NCI-H2107 treated with DMSO at 0.1 percent for 48 hours (cell line): ENCODE measurements around the gene SUMF1.

Experiments
- DNase-seq: peaks from one replicate; lab custom pipeline; 2025; ENCODE audit not compliant: unreplicated experiment; lab: John Stamatoyannopoulos, UW

Gene SUMF1

DNA sequence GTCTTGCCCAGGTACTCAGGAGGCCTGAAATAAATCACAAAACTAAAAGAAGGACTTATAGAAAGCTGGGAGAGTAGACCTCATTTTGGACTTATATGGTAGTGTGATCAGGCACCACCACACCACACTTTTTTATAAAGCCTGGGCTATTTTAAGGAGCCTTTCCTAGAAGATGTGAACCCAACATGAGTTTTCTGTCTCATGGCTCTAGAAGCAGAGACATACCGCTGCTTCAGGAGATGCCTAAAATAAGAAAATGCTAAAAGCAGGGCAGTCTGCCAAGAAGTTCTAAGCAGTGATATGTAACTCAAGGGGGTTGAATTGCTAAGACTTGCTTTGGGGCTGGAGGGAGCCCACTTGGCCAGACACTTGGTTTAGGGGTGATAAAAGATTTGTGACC is 49.6 kb downstream of the SUMF1 start:
- DNase-seq: no peak

DNA sequence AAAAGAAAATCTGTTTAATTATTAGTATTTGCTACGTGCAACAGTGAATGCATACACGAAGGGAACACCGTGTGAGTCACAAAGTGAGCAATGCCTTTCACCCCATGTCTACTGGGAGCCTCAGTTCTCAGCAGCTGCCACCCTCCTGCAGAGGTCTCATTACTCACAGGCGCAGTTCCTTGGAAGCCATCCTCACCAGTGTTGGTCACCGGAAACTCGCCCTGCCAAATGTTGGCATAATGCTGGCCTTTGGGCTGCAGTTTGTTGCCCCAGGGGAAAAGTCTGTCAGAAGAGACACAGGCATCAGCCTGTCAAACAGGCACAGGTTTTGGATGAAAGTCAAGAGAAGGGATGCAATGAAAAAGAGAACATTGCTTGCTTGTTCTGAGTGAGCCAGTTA is 50.1 kb downstream of the SUMF1 start:
- no peak for DNase-seq

DNA sequence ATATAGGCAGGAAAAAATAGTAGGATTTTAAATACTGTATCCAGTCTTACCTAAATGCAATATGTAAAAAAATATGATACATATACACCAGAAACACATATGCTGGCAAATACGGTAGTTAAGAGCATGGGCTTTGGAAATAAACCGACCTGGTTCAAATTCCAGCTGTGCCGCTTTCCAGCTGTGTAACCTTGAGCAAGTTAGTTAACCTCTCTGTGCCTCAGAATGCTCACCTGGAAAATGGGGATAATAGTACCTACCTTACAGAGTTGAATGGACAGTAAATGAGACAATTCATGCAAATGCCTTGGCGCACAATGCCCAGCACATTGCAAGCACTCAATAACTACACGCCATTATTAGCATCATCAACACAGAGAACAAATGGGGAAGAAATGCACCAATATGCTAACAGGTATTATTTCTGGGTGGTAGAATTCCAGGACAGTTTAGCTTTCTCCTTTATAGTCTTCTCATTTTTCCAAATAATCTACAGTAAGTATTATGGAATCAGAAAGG is 50.6 kb downstream of the SUMF1 start:
- no peak for DNase-seq

DNA sequence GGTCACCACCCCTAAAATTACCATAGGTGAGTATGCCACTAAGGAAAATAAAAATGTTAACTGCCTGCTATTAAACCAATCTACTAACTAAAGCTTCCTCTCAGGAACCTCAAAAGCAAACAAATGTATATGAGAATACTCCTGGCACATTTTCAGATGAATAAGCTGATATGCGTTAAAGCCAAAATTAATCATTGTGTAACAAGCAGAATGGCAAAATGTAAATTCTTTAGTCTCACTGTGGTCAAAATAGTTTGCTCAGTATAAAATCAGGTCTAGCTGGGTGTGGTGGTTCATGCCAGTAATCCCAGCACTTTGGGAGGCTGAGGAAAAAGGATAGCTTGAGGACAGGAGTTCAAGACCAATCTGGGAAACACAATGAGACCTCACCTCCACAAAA is 53.6 kb downstream of the SUMF1 start:
- no peak for DNase-seq

DNA sequence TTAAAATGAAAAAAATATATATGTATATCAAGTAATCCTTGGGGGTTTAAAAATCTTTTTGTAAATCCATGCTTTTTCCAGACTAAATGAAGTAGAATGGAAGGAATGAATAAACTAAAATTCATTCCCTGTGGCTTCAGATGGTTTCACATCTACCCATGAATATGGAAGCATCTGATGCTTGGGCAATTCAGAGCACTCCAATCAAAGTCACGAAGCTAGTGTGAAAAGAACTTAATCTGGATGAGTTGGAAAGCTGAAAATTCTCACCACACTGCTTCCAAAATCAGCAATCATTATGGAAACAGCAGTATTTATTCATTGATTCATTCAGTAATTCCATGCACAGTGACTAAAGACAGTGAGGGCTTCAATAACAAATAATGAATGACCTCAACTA is 55.2 kb downstream of the SUMF1 start:
- no peak for DNase-seq

DNA sequence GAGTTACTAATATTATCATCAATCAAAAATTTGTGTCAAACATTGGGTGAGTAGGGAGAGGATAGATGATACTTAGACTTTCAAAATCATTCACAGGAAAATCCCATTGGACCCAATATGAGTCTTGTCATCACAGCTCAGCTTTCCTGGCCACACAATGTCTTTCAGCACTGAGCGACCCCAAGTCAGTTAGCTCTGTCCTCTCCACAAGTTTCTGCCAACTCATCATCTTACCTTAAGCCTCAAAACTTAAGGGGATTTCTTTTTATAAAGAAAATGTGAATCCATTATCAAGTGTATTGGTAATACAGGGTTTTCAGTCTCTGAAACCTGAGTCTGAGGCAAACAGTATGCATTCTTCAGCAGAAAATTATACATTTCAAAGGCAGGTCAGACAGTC is 55.8 kb downstream of the SUMF1 start:
- DNase-seq: no peak

DNA sequence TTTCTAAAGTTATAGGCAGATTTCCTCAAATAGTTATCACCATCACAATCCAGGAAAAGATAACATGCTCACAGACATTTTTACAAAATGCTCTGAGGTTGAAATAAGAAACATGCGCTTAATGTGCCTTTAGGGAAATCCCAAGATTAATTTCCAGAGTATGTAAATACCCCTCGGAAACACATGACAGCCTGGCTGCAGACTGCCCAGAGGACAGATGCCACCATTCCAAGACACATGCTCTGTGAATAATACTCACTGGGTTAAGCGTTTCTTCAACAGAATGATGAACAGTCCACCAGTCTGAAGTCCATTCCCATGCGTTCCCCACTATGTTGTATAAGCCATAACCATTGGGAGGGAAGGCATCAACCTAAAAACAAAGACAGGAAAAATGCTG is 56.5 kb downstream of the SUMF1 start:
- no peak for DNase-seq

DNA sequence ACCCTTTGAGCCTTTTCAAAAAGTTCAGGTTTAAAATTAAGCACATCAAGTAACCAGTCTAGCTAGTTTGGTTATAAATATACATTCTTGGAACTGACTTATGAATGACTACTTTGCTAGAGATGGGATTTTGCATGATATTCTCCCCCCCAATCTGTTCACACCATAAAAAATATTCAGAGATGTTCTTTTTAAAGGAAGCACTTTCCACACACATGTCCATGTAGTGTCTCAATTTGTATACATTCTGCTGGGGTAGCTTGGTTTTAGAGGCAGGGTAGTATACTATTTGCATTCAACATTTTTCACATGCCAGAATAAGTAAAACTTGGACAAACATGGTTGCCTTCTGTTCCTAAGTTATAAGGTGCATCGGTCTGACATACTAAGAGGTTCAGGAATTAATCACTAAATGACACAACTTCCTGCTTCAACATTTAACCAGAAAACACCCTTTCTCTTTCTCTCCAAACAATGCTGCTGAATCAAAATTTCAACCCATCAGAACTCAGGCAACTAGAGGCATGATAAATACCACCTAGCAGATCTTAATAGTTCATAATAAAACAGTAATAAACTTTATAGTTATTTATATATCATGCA is 57.0 kb downstream of the SUMF1 start:
- DNase-seq: no peak

DNA sequence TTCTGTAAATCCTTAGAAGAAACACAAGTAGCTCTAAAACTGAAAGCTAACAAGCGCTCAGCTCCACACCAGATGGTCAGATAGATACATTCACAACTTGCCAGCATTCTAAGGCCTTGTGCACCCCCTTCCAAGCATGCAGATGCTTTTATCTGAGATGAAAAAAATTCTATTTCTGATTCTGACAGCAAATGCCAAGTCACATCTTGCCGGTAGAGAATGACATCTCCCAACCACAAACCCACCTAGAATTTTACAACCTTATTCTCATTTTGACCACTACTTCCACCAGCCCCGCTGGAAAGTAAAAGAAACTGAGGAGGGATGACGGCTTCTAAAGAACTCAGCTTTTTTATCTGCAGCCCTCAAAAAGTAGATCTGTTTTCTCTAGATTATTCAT is 57.7 kb downstream of the SUMF1 start:
- DNase-seq: no peak

DNA sequence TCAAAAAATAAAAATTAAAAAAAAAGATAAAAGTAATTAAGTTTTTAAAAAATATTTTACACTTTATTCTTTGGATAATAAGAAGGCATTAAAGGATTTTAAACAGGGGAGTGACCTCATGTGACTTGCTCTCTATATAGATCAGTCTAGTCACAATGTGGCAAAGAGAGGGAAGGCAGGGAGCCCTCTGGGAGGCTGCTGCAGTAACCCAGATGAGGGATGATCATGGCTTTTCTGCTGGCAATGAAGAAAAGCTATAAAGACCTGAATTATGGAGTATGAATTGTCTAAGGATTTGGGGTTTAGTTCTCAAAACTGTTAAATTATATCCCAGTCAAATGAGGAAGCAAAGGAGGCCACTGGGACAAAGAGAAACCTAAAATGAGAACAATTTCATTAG is 58.1 kb downstream of the SUMF1 start:
- no peak for DNase-seq

DNA sequence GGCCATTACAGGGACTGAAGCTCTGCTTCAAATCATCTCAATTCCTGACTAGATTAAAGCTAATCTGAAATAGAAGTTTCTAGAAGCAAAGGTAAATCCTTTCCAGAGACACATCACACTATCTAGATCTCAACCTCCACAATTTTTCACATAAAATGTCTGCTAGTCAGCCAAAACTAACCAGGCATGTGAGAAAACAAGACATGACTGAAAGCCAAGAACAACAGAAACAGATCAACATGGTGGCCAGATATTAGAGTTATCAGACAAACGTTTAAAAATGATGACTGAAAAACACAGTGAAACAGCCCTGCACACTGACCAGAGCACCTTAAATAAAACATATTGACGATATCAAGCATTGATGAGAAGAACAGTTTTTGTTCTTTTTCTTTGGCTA is 59.1 kb downstream of the SUMF1 start:
- DNase-seq: no peak

DNA sequence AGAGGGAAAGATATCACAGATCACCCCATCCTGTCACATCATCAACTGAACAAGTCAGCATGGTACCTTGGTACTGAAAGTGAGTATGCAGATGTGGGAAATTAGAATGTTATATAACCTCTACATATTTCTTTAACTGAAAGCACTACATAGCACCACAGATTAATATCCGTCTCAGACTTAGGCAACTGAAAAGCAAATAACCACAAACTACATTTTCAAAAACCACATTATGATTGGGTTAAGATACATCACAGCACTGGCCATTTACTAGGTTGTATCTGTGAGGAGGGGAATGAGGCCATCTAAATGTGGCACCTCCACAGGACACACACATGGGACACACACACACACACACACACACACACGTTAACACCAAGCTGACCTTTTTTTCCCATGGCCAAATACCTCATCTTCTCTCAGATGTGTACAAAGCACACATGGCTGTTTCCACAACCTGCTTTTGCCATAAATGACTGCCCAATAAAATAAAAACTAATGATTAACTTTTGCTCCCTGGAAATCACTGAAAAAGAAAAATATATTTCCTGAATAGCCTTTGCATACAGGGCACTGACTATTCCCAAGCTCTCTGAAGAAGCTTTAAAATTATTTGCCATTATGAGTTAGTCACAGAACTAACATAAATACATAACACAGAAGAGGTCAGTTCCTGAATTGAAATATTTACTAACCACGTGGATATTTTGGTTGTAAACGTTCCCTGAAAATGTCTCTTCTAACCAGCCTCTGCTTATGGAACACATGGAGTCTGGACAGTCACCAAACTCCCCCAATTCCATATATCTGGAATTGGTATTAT is 60.1 kb downstream of the SUMF1 start:
- no peak for DNase-seq

DNA sequence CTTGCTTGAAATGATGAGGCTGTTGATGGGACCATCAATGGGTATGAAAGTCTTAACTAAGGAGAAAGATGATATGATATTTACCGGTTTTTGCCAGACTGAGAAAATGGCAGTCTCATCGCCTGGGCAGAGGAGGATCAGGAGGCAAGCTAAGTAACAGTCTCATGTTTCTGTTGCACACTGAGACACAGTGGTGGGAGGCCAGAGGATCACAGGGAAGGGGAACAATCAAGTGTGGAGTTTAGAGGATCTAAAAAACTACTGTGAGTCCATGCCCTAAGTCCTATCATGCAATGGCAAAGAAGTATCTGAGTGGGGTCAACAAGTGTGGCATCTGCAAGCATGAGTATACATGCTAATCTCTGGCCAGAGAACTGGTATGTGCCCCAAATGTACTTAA is 62.2 kb downstream of the SUMF1 start:
- DNase-seq: no peak

DNA sequence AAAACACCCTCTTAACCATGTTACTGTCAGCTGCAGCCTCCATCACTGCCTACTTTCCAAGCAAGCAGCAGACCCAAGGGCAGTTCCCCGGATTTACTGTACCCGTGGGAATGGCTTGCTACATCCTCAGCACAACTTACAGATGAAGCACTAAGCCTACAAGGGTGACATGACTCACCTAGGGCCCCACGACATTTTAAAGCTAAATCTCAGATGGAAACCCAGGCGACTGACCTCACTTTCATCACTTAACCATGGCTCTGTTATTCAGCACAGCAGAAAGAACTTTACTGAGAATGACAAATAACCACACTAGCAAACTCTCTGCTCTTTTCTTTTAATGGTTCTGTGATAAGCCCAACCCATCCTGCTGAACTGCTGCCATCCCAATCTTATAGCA is 65.6 kb downstream of the SUMF1 start:
- DNase-seq: no peak

DNA sequence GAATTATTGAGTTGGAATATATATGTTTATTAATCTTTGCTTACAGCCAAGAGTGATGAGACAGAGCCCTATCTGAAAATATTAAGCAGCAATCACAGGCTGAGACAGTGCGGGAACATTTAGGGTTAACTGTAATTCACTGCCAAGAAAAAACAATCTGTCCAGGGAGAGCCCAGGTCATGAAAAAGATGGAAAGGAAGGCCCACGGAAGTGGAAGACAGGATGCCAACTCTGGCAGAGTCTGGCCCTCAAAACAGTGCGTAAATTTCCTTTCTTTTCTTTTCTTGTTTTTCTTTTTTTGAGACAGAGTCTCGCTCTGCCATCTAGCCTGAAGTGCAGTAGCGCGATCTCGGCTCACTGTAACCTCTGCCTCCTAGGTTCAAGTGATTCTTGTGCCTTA is 67.6 kb downstream of the SUMF1 start:
- DNase-seq: no peak

DNA sequence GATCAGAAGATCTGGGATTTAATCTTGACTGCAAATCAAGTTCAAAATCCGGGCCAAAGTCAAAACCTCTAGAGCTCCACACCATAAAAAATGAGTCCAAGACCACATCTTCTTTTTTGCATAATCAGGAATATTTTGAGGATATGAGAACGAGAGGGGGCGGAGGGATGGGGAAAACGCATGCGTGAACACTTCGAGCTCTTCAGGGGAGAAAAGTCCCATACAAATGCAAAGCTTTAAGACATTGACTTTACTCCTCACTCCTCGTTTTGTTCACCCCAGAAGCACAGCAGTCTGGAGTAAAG is 68.2 kb downstream of the SUMF1 start:
- no peak for DNase-seq

DNA sequence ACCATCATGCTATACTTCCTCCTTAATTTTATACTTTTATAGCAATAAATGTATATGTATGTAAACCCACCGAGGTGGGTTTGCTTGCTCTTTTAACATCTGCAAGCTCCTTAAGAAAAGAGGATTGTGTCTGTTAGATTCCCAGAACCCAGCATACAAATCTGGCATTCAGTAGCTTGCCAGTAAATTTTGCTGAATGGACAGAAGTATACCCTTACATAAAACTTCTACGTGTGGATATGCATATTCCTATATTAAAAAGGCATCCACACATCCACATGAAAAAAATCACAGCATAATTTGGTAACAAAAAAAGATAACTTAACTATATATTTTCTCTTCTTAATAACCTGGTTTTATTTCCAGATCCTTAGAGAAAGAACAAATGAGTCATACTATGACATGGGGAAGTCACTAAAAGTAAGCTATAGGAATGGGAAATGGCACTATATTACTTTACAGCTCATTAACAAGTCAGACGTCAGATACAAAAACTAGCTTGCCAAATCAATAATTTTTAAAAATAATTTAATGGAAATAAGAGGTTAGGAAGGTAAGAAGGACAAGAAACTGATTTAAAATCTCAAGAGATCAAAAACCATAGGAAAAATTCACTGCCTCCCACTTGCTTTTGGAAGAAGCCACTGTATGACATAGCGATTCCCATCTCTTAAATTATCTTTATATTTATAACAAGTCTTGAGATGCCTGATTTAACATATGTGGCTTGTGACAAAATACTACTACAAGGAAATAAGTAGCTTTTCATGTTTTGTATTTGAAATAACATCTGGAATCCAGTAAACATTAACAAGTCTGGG is 68.7 kb downstream of the SUMF1 start:
- DNase-seq: no peak

DNA sequence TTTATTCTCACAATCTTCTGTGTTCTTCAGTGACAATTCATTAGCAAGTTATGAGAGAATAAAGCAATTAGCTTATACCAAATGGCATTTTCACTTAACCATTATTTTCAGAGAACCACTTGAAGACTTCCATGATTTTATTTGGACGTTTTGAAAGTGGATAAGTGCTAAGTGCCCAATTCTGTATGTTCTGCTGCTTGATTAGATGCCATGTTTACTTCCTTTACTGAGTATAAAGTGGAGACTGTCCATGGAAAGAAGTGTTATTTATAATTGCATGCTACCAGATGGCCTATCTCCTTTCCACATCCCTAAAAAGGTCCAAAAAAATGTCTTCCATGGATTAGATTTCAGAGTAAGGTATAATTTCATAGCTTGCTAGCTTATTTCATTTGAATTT is 69.6 kb downstream of the SUMF1 start:
- no peak for DNase-seq

DNA sequence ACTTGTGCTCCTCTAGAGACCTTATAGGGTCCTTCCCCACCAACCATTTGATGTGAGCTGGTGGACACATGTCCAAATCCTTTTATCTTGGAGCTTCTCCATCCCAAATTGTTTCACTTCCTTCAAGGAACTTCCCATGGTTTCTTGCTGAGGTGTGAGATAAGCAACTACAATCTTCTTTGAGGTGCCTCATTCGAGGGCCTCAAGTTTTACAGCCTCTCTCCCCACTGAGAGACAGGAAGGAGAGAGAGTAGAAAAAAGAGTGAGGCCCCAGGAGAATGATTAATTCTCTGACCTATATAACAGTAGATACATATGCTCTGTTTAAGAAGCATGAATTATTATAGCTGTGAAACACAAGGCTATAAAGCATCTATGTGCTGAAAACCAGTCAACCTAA is 70.5 kb downstream of the SUMF1 start:
- DNase-seq: no peak

DNA sequence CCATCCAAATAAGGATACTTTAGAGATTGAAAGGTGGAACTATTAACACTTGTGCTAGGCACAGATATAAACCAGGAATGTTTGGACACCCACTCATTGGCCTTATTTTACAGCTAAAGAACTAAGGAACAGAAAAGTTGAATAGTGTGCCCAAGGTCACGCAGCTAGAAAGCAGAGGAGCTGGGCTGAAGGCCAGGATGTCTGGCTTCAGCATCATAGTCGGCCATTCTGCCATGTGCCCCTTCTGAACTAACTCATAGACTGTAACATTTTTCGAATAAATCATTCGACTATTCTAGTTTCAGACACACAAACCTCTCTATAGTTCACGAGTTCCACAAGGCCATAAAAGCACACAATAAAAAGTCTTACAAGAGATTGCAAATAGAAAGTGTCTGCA is 71.1 kb downstream of the SUMF1 start:
- no peak for DNase-seq

DNA sequence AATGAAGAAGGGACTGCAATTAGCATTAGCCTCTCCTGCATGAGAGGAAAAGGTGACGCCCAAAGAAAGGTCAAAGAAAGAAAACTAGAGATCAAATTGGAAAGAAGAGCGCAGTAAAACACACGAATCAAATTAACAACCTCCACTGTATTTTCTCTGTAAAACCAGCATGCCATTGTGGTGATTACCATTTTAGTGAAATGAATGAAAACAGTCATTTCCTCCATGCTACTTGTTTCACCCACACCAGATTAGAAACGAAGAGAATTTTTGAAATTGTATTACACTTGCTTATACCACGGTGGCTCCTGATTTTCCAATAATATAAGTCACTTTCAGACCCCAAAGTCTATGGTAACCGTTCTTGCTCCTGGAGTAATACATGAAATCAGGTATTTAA is 71.6 kb downstream of the SUMF1 start:
- DNase-seq: no peak

DNA sequence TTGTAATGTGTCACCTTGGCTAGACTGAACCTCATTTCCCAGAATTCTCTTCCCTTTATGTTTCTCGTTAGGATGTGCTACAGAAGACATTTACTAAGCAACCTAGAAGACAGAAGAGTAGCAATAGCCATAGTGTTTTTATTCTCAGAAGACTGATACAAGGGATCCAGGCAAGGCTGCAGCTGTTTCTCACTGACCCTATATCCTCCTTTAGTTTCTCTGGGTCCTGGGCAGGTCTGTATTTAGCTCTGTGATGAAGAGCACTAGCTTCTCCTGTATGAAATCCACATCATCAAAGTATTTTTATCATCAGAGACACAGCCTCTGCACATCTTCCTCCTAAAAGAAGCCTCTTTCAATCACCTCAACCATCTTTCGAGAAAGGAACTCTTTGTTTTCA is 72.5 kb downstream of the SUMF1 start:
- no peak for DNase-seq
